Measurements from ENCODE around the gene KLF11. TPM values are rescaled to one million over a fixed set of nuclear protein-coding genes. Genes with fewer than 3 reads are reported as not detected.

KLF11 gene
- total RNA-seq, 3 donors from 2014 or later, result 22.0 to 27.5 (median 22.2) TPM

DNA sequence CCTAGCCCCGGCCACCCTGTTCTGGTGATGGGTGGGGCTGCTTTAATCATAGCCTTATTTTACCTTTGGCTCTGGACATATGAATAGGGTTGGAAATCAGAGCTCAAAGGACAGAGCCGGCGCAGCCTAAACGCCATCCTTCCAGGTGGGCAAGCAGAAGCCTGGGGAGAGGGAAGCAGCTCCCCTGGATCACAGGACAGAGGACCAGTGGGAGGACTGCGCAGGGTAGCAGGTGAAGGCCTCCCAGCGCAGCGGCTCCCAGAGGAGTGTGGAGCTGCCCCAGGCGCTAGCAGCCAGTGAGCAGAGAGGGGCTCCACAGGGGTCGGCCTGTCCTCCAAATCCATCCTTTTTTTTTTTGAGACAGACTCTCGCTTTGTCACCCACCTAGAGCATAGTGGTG, 53.3 kb downstream of the KLF11 start:
- Histone ChIP-seq H3K4me1 (no peaks in the 10 kb centered on the region), H3K27ac (no peak overlapping the region), H3K27me3 (peaks cover 0 to 10% of the 10 kb centered on the region in 2 donors), H3K36me3 (no peaks in the 10 kb centered on the region), H3K4me3 (no peak overlapping the region), H3K9me3 (no peaks in the 10 kb centered on the region)
- TF ChIP-seq POLR2AphosphoS5 (IDR thresholded peaks at IDR 0.05), result no peak
- TF ChIP-seq POLR2A (IDR thresholded peaks at IDR 0.05), result no peak
- TF ChIP-seq, protein P1, sequence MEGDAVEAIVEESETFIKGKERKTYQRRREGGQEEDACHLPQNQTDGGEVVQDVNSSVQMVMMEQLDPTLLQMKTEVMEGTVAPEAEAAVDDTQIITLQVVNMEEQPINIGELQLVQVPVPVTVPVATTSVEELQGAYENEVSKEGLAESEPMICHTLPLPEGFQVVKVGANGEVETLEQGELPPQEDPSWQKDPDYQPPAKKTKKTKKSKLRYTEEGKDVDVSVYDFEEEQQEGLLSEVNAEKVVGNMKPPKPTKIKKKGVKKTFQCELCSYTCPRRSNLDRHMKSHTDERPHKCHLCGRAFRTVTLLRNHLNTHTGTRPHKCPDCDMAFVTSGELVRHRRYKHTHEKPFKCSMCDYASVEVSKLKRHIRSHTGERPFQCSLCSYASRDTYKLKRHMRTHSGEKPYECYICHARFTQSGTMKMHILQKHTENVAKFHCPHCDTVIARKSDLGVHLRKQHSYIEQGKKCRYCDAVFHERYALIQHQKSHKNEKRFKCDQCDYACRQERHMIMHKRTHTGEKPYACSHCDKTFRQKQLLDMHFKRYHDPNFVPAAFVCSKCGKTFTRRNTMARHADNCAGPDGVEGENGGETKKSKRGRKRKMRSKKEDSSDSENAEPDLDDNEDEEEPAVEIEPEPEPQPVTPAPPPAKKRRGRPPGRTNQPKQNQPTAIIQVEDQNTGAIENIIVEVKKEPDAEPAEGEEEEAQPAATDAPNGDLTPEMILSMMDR (IDR thresholded peaks at IDR 0.05), result no peak
- intact Hi-C loops (cut with DNase I; ENCODE audit: low total_unique reads), result no loop called here
- DNase-seq (ENCODE audit: low spot score in 2 of 2), result no peak

DNA sequence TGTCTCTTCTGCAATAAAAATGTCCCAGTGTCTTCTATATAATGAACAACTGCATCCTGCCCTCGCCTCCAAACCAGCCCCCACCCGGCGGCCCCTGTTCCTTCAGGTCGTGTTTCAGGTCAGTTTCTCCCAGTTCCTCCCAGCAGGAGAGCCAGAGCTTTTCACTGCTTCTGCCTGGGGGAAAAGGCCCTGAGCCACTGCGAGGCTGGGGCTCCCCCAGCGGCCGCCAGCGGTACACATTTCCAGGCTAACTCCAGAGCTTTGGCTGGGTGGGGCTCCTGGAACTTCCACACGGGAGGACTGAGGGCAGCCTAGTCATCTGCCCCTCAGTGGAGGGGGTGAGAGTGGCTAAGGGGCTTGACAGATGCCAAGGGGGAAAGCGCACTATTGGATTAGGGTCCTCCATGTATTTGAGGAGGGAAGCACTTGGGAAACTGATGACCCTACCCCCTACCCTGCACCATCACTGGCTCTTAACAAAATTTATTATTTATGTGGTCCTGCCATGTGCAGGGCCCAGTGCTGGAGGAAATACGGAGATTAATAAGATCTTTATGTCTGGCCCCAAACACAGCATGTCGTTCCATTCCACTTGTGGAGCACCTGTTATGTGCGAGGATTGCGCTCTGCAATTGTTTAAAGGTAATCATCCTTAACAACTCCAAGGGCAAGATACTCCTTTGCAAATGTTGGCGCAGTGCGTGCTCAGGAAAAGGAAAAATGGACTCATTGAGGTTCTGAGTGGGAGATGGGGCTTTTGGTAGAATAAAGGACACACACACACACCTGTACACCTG, 54.2 kb downstream of the KLF11 start:
- no peaks in the 10 kb centered on the region for H3K36me3 ChIP-seq
- H3K27ac ChIP-seq, result no peak overlapping the region
- no peaks in the 10 kb centered on the region for H3K4me1 ChIP-seq
- peaks cover 0 to 10% of the 10 kb centered on the region in 2 donors for H3K27me3 ChIP-seq
- TF ChIP-seq POLR2AphosphoS5 (IDR thresholded peaks at IDR 0.05) (no peak), POLR2A (IDR thresholded peaks at IDR 0.05) (no peak)
- TF ChIP-seq, protein P1 (IDR thresholded peaks at IDR 0.05), result peak; percentile 65 to 78 (median 72)
- intact Hi-C loops (cut with DNase I; ENCODE audit: low total_unique reads), result no loop called here
- no peak for DNase-seq (ENCODE audit: low spot score in 2 of 2)
- no peaks in the 10 kb centered on the region for H3K9me3 ChIP-seq
- H3K4me3 ChIP-seq, result no peak overlapping the region

DNA sequence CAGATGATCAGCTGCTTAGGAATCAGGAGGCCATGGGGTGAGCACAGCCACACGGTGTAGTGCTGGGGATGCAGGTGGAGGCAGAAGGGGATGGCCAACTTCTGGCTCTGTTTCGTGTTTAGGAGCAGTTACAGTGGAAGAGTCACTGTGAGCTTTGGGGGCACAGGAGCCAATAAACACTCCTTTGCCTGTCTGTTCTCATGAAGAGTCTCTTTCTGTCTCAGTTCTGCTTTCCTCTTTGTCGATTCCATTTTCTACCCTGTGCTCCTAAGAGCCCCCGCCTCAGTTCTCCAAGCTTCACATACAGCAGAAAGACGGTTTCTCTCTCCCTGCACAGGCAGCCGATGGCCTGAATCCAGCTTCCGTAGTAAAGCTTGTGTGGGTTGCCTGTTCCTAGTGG, 58.1 kb downstream of the KLF11 start:
- Histone ChIP-seq H3K27ac (no peak overlapping the region), H3K4me1 (no peaks in the 10 kb centered on the region), H3K9me3 (no peaks in the 10 kb centered on the region), H3K4me3 (no peak overlapping the region), H3K27me3 (no peaks in the 10 kb centered on the region), H3K36me3 (no peaks in the 10 kb centered on the region)
- no peak for TF ChIP-seq POLR2AphosphoS5 (IDR thresholded peaks at IDR 0.05)
- TF ChIP-seq POLR2A (IDR thresholded peaks at IDR 0.05), result no peak
- TF ChIP-seq, protein P1 (IDR thresholded peaks at IDR 0.05), result no peak
- intact Hi-C loops (cut with DNase I; ENCODE audit: low total_unique reads), result no loop called here
- no peak for DNase-seq (ENCODE audit: low spot score in 2 of 2)

DNA sequence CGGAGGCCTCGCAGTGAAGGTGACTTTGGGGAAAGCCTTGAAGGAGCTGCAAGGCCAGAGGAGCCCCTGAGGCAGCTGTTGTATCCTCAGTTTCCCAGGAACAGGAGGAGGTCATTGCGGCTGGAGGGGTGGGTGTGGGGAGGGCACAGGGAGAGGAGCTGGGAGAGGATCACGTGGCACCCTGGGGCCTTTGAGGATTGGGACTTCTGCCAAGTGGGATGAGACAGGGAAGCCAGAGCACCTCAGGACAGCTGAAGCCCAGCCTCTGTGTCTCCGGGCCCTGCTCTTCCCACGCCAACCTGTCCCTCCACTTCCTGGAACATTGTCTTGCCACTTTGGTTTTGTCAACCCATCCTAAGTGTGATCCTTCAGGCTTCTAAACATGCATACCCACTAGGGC, 59.8 kb downstream of the KLF11 start:
- Histone ChIP-seq H3K9me3 (no peaks in the 10 kb centered on the region), H3K27me3 (no peaks in the 10 kb centered on the region), H3K36me3 (no peaks in the 10 kb centered on the region), H3K4me1 (no peaks in the 10 kb centered on the region), H3K27ac (no peak overlapping the region), H3K4me3 (no peak overlapping the region)
- TF ChIP-seq POLR2A (IDR thresholded peaks at IDR 0.05) (no peak), POLR2AphosphoS5 (IDR thresholded peaks at IDR 0.05) (no peak)
- TF ChIP-seq, protein P1 (IDR thresholded peaks at IDR 0.05), result no peak
- no peak for DNase-seq (ENCODE audit: low spot score in 2 of 2)
- intact Hi-C loops (cut with DNase I; ENCODE audit: low total_unique reads), result no loop called here

Other genes with a start within 250 kb of the KLF11 start
- gene TAF1B, start 200.1 kb upstream of the KLF11 start, total RNA-seq, result 10 to 100 TPM; 17.0 to 21.6 (median 20.3) TPM
- gene GRHL1, start 91.9 kb upstream of the KLF11 start, total RNA-seq, result 10 to 100 TPM in 2 of 3 donors, 1 to 10 TPM in 1; 2.1 to 86.3 (median 40.0) TPM
- 1 to 10 TPM; 1.3 to 2.4 (median 1.6) TPM for gene CYS1, start 36.9 kb downstream of the KLF11 start, total RNA-seq
- 1 to 10 TPM in 2 of 3 donors, under 1 TPM in 1; 0.98 to 2.6 (median 1.6) TPM for gene RRM2, start 79.2 kb downstream of the KLF11 start, total RNA-seq

Measured in breast epithelium (tissue), 4 donors.